Measurements from ENCODE around the gene RUFY4. TPM values are rescaled to one million over a fixed set of nuclear protein-coding genes. Genes with fewer than 3 reads are reported as not detected.

The RUFY4 gene
- total and polyA plus RNA-seq, 2 donors (not counting 3 experiments of a cell fraction or from before 2014, with no cell fraction given) = not detected

GRCh38 chr2:218072002-218072401 lies 2.9 kb downstream of the RUFY4 start:
- BruUV-seq (replicated peaks) = no TSS peak

More at GRCh38 chr2:218072002-218072401, 2.9 kb downstream of the RUFY4 start:
- no peaks in the 10 kb centered on the region for H3K9me3 ChIP-seq (replicated peaks; ENCODE audit: control insufficient read depth, insufficient read depth, low read length)
- intact Hi-C loops (cut with micrococcal nuclease) (no loop called here), dilution Hi-C loops (cut with MboI; ENCODE audit: extremely low pct_ligation_motif_present, low sequenced_read_pairs) (no loop called here)
- H3K79me2 ChIP-seq (ENCODE audit: control insufficient read depth, insufficient read depth, low read length) = no peaks in the 10 kb centered on the region
- no peaks in the 10 kb centered on the region for H3K4me1 ChIP-seq (ENCODE audit: control insufficient read depth, extremely low read depth, insufficient read depth, low read length)
- no peak overlapping the region for H2AFZ ChIP-seq (ENCODE audit: low read depth, low read length)
- TF ChIP-seq, protein P1, sequence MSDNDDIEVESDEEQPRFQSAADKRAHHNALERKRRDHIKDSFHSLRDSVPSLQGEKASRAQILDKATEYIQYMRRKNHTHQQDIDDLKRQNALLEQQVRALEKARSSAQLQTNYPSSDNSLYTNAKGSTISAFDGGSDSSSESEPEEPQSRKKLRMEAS (IDR thresholded peaks at IDR 0.05; ENCODE audit: insufficient read depth, insufficient read length) = no peak
- TF ChIP-seq MYC (IDR thresholded peaks at IDR 0.05; ENCODE audit: low read depth, low read length) = no peak
- no peak for TF ChIP-seq JUN (IDR thresholded peaks at IDR 0.05; ENCODE audit: borderline replicate concordance, insufficient read depth, insufficient read length, low read depth)
- TF ChIP-seq POLR2A (IDR thresholded peaks at IDR 0.05; ENCODE audit: low read depth, low read length) = no peak
- TF ChIP-seq EZH2 (IDR thresholded peaks at IDR 0.05; ENCODE audit: borderline replicate concordance, low read depth, low read length, severe bottlenecking) = no peak
- no peak for TF ChIP-seq FOS (IDR thresholded peaks at IDR 0.05; ENCODE audit: borderline replicate concordance, insufficient read depth, low read length)
- no peak for TF ChIP-seq GATA2 (IDR thresholded peaks at IDR 0.05; ENCODE audit: insufficient read depth, insufficient read length, low read depth, low read length)
- TF ChIP-seq CTCF (IDR thresholded peaks at IDR 0.05; ENCODE audit: extremely low read depth in 1 of 2, insufficient read depth in 1 of 2, low read depth in 1 of 2, low read length in 2 of 2) = no peak
- no peak for TF ChIP-seq POLR2AphosphoS5 (IDR thresholded peaks at IDR 0.05; ENCODE audit: insufficient read depth, low read depth, low read length)
- H3K36me3 ChIP-seq (ENCODE audit: control insufficient read depth in 2 of 2, extremely low read depth in 1 of 2, insufficient read depth in 2 of 2, low read length in 2 of 2) = no peaks in the 10 kb centered on the region
- H3K9ac ChIP-seq (replicated peaks; ENCODE audit: extremely low read depth, insufficient read depth, low read length) = no peak overlapping the region
- no peak overlapping the region for H3K4me2 ChIP-seq (ENCODE audit: insufficient read depth, low read length)
- H4K20me1 ChIP-seq (replicated peaks; ENCODE audit: control insufficient read depth, extremely low read depth, insufficient read depth, low read length) = no peaks in the 10 kb centered on the region
- H3K9me1 ChIP-seq (replicated peaks; ENCODE audit: control insufficient read depth, extremely low read depth, insufficient read depth, low read length) = no peaks in the 10 kb centered on the region
- POLR2A ChIA-PET = no interaction called here
- H3K27ac ChIP-seq (ENCODE audit: insufficient read depth, low read depth, low read length) = no peak overlapping the region
- FAIRE-seq = no peak
- CTCF ChIA-PET = interaction anchor here (1.2 to 10.1 kb wide), 2 partner anchors 14 to 285 kb away, joined by 4 to 317 read pairs; no protein-coding TSS in a partner anchor
- no peak for DNase-seq (ENCODE audit: low read depth, low spot score)
- peaks cover 0 to 5% of the 10 kb centered on the region in 2 experiments for H3K27me3 ChIP-seq (ENCODE audit: control insufficient read depth in 2 of 2, insufficient read depth in 2 of 2, low read length in 2 of 2)
- H3K4me3 ChIP-seq (replicated peaks in 1 of 3; ENCODE audit: insufficient read depth in 1 of 3, low read depth in 1 of 3, low read length in 3 of 3) = no peak overlapping the region

Measured in endothelial cell of umbilical vein (primary cell).